Natural killer cell (primary cell): ENCODE results near the gene ADCY2. TPM values are rescaled to one million over a fixed set of nuclear protein-coding genes. Genes with fewer than 3 reads are reported as not detected.

Experiments
- ATAC-seq, 3 donors: fragments of 150-1000 bp in 2 of 3; fragments of 200-7000 bp in 1 of 3; cut with Tn5 transposase; 1 replicate in 1 of 3; 2 replicates in 2 of 3; pipeline ENCODE4 v1.10.0; 2021; ENCODE audit warnings: mild to moderate bottlenecking in 2 of 3, moderate library complexity in 2 of 3
- DNase-seq, 2 donors: peaks; one replicate each; pipeline versions ENCODE4 v3.0.0 to v3.0.0-alpha.2; 2013 to 2021; ENCODE audit warnings: mixed read lengths in 1 of 2
- H3K27ac ChIP-seq: one replicate; pipeline ENCODE4 v1.5.1; 2013; ENCODE audit warnings: mild to moderate bottlenecking, low read length
- H3K27me3 ChIP-seq: one replicate; pipeline ENCODE4 v1.6.1; 2013; ENCODE audit warnings: low read length; ENCODE audit not compliant: control insufficient read depth, insufficient read depth
- H3K36me3 ChIP-seq: one replicate; pipeline ENCODE4 v1.6.1; 2013; ENCODE audit warnings: low read length; ENCODE audit not compliant: control insufficient read depth, insufficient read depth
- H3K4me1 ChIP-seq: one replicate; pipeline ENCODE4 v1.6.1; 2013; ENCODE audit warnings: low read length; ENCODE audit not compliant: control insufficient read depth, insufficient read depth
- H3K4me3 ChIP-seq: one replicate; pipeline ENCODE4 v1.5.1; 2013; ENCODE audit warnings: low read length
- H3K9me3 ChIP-seq: one replicate; pipeline ENCODE4 v1.6.1; 2013; ENCODE audit warnings: low read length; ENCODE audit not compliant: control insufficient read depth, insufficient read depth
- H3K27ac Mint-ChIP-seq, 2 donors: one replicate each; pipeline ENCODE4 v1.8.0; 2022; ENCODE audit warnings: mild to moderate bottlenecking in 2 of 2, mixed read lengths in 2 of 2, moderate library complexity in 1 of 2
- H3K27me3 Mint-ChIP-seq, 2 donors: one replicate each; pipeline ENCODE4 v1.8.0; 2022; ENCODE audit warnings: low read depth in 2 of 2, mixed read lengths in 2 of 2
- H3K36me3 Mint-ChIP-seq: one replicate; pipeline ENCODE4 v1.8.0; 2022; ENCODE audit warnings: mixed read lengths
- H3K4me1 Mint-ChIP-seq, 2 donors: one replicate each; pipeline ENCODE4 v1.8.0; 2022; ENCODE audit warnings: mixed read lengths in 2 of 2
- H3K4me3 Mint-ChIP-seq: one replicate; pipeline ENCODE4 v1.8.0; 2022; ENCODE audit warnings: mild to moderate bottlenecking, moderate library complexity, mixed read lengths
- H3K9me3 Mint-ChIP-seq, 2 donors: one replicate each; pipeline ENCODE4 v1.8.0; 2022; ENCODE audit warnings: mixed read lengths in 2 of 2
- WGBS: methylation state at CpG from one replicate; pipeline ENCODE4 v1.1.7; 2013; ENCODE audit warnings: missing lambda C conversion rate; ENCODE audit not compliant: insufficient coverage; 5-methylcytosine and 5-hydroxymethylcytosine counted together
- intact Hi-C: fragments of 100-400 bp; cut with micrococcal nuclease; formaldehyde crosslinking; loops from one replicate; pipeline ENCODE4 v1.14.2; 2022
- total RNA-seq, 4 donors: library from RNA; stranded (reverse); fragments of 120-200 nt in 1 of 4; gene quantifications; one replicate each; pipeline versions ENCODE4 v1.2.3 to v1.2.4, GENCODE V29; 2013 to 2022
- TF ChIP-seq, protein P1 (sequence below): fragments of 200-600 bp; IDR thresholded peaks from one replicate; pipeline ENCODE4 v1.8.0; 2022; ENCODE audit warnings: antibody characterized with exemption

ADCY2 gene
- total RNA-seq, 3 donors from 2014 or later (not counting 1 experiment from before 2014, with no cell fraction given), result not detected

DNA sequence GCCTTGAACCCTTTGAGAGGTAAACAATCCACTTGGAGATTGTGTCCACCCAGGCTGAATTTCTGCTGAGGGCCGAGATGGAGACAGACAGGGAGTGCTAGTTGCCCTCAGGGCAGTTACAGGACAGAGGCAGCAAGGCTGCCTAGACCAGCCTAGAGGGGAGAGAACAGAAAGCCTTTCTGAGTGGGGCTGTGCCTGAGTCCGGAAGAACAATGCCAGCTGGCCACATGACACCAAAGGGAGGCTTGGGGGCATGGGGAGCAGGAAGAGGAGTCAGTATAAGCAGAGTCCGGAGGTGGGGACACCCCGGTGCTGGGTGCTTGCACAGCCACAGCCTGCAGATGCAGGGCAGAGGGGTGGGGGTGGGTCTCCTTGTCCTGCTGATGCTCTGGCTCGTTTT lies 309.3 kb downstream of the ADCY2 start:
- Histone ChIP-seq H3K27ac (no peak overlapping the region), H3K27me3 (no peaks in the 10 kb centered on the region), H3K4me1 (no peaks in the 10 kb centered on the region), H3K36me3 (no peaks in the 10 kb centered on the region), H3K4me3 (no peak overlapping the region), H3K9me3 (peaks cover 4% of the 10 kb centered on the region)
- Mint-ChIP-seq H3K9me3 (peaks cover 0 to 2% of the 10 kb centered on the region in 2 donors), H3K4me3 (no peak overlapping the region), H3K36me3 (no peaks in the 10 kb centered on the region), H3K27ac (no peak overlapping the region), H3K27me3 (no peaks in the 10 kb centered on the region), H3K4me1 (no peaks in the 10 kb centered on the region)
- TF ChIP-seq, protein P1, sequence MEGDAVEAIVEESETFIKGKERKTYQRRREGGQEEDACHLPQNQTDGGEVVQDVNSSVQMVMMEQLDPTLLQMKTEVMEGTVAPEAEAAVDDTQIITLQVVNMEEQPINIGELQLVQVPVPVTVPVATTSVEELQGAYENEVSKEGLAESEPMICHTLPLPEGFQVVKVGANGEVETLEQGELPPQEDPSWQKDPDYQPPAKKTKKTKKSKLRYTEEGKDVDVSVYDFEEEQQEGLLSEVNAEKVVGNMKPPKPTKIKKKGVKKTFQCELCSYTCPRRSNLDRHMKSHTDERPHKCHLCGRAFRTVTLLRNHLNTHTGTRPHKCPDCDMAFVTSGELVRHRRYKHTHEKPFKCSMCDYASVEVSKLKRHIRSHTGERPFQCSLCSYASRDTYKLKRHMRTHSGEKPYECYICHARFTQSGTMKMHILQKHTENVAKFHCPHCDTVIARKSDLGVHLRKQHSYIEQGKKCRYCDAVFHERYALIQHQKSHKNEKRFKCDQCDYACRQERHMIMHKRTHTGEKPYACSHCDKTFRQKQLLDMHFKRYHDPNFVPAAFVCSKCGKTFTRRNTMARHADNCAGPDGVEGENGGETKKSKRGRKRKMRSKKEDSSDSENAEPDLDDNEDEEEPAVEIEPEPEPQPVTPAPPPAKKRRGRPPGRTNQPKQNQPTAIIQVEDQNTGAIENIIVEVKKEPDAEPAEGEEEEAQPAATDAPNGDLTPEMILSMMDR, result no peak
- DNase-seq (no peak), ATAC-seq (no peak)
- 51% methylated on average over 5 of the region's 5 CpGs for WGBS
- intact Hi-C loops, result no loop called here

DNA sequence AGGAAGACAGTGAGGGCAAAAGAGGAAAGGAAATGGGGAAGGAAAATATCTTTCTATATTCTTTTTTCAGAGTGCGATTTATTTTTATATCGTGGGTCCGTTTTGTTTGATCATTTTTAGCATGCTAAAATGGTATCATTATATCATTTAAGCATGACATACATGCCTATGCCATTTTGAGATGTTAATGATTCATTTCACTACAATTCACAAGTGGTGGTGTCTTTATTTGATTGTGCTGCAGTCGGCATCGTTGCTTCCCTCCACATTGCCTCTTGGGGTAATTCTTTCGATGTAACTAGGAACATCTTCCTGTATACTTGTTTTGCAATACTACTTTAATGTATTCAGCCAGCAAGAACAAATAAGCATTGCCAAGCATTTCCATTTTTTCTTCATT lies 309.8 kb downstream of the ADCY2 start:
- TF ChIP-seq, protein P1, result no peak
- H3K4me1 Mint-ChIP-seq, result no peaks in the 10 kb centered on the region
- ATAC-seq, result no peak
- Histone ChIP-seq H3K9me3 (peaks cover 4% of the 10 kb centered on the region), H3K27ac (no peak overlapping the region), H3K4me1 (no peaks in the 10 kb centered on the region), H3K27me3 (no peaks in the 10 kb centered on the region), H3K36me3 (no peaks in the 10 kb centered on the region), H3K4me3 (no peak overlapping the region)
- DNase-seq, result no peak
- peaks cover 0 to 2% of the 10 kb centered on the region in 2 donors for H3K9me3 Mint-ChIP-seq
- H3K27me3 Mint-ChIP-seq, result no peaks in the 10 kb centered on the region
- no peaks in the 10 kb centered on the region for H3K36me3 Mint-ChIP-seq
- no peak overlapping the region for H3K27ac Mint-ChIP-seq
- intact Hi-C loops, result no loop called here
- WGBS, result 91% methylated on average over 3 of the region's 6 CpGs
- no peak overlapping the region for H3K4me3 Mint-ChIP-seq

DNA sequence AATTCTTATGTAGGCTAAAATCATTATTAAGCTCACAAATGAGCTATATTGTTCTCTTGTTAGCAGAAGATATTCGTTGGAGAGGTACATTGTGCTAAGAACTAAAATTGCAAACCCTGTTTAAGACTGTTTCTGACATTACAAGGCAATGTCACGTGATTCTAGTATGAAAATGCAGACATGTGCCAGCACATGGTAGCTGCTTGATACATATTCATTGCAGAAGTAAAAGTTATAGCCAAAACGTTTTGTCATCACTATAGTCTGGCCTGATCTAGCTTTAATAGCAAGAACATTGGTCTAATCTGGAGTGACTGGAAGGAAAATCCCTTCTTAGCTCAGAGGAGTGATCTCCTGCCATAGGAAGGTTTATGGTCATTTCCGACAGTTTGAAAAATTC lies 310.3 kb downstream of the ADCY2 start:
- no peaks in the 10 kb centered on the region for H3K4me1 Mint-ChIP-seq
- H3K27ac ChIP-seq, result no peak overlapping the region
- no peaks in the 10 kb centered on the region for H3K36me3 ChIP-seq
- TF ChIP-seq, protein P1, result no peak
- no peaks in the 10 kb centered on the region for H3K4me1 ChIP-seq
- no peak for ATAC-seq
- no peak for DNase-seq
- intact Hi-C loops, result no loop called here
- H3K9me3 ChIP-seq, result peaks cover 4% of the 10 kb centered on the region
- WGBS, result 58% methylated on average over 4 of the region's 4 CpGs
- H3K9me3 Mint-ChIP-seq, result peaks cover 0 to 2% of the 10 kb centered on the region in 2 donors
- H3K36me3 Mint-ChIP-seq, result no peaks in the 10 kb centered on the region
- H3K27me3 ChIP-seq, result no peaks in the 10 kb centered on the region
- no peak overlapping the region for H3K4me3 Mint-ChIP-seq
- no peaks in the 10 kb centered on the region for H3K27me3 Mint-ChIP-seq
- H3K27ac Mint-ChIP-seq, result no peak overlapping the region
- no peak overlapping the region for H3K4me3 ChIP-seq

DNA sequence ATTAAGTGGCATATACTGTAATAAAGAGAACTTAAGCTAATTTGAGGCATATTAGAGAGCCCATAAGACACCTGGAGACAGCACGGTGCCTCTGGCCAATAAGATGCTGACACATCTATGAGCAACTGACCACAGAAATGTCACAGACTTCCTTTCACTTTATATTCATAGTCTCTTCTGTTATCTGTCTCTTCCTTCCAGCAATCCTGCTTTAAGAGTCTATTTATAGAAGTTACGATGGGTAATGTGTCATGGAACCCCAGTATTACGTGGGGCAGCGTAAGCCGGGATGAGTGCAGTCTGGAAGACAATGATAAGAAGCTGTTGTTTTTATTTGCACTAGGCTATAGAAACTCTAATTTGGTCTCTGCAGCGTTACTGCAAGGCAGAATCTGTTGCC lies 318.2 kb downstream of the ADCY2 start:
- H3K27ac Mint-ChIP-seq, result no peak overlapping the region
- no peak overlapping the region for H3K4me3 ChIP-seq
- H3K9me3 ChIP-seq, result no peaks in the 10 kb centered on the region
- no peaks in the 10 kb centered on the region for H3K27me3 Mint-ChIP-seq
- no peaks in the 10 kb centered on the region for H3K4me1 ChIP-seq
- no peak for DNase-seq
- H3K27me3 ChIP-seq, result no peaks in the 10 kb centered on the region
- no peak for ATAC-seq
- no peaks in the 10 kb centered on the region for H3K9me3 Mint-ChIP-seq
- no peaks in the 10 kb centered on the region for H3K36me3 Mint-ChIP-seq
- 60% methylated on average over 6 of the region's 6 CpGs for WGBS
- no peak overlapping the region for H3K4me3 Mint-ChIP-seq
- TF ChIP-seq, protein P1, result no peak
- H3K27ac ChIP-seq, result no peak overlapping the region
- intact Hi-C loops, result no loop called here
- H3K4me1 Mint-ChIP-seq, result no peaks in the 10 kb centered on the region
- H3K36me3 ChIP-seq, result no peaks in the 10 kb centered on the region
